ENCODE measurements around the gene SCAP. TPM values are rescaled to one million over a fixed set of nuclear protein-coding genes. Genes with fewer than 3 reads are reported as not detected.
A peak's percentile ranks its signal among the peaks of the same experiment; 100 is the strongest.
"Not testable (repeated sequence)": the region's sequence is repeated elsewhere in the genome, so short reads cannot be mapped to it uniquely, and the experiment has no call there.

Gene SCAP
- total and polyA plus RNA-seq, 7 donors = 18.9 to 47.5 (median 34.7) TPM

DNA sequence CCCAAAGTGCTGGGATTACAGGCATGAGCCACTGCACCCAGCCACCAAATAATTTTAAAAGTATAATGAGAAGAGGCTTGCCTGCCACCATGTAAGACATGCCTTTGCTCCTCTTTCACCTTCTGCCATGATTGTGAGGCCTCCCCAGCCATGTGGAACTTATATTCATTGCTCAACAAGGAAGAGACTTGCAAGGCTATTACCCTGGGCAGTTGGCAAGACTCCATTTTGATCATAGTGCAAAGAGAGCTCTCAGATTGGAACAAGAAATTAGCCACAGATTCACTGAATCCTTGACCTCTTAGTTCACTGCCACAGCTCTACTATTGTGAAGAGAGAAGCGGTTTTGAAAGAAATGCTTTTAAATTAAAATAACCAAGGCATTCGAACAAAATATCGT is 6.1 kb downstream of the SCAP start:
- no peaks in the 10 kb centered on the region for H3K9me3 ChIP-seq
- H3K27me3 ChIP-seq (ENCODE audit: insufficient read depth in 3 of 3, low read length in 2 of 3) = no peaks in the 10 kb centered on the region
- intact Hi-C loops (cut with DNase I) = no loop called here
- no peak for DNase-seq
- peaks cover 10% of the 10 kb centered on the region for H3K4me1 ChIP-seq
- ATAC-seq = peak in 1 of 4 donors; percentile 13
- TF ChIP-seq, protein P1, sequence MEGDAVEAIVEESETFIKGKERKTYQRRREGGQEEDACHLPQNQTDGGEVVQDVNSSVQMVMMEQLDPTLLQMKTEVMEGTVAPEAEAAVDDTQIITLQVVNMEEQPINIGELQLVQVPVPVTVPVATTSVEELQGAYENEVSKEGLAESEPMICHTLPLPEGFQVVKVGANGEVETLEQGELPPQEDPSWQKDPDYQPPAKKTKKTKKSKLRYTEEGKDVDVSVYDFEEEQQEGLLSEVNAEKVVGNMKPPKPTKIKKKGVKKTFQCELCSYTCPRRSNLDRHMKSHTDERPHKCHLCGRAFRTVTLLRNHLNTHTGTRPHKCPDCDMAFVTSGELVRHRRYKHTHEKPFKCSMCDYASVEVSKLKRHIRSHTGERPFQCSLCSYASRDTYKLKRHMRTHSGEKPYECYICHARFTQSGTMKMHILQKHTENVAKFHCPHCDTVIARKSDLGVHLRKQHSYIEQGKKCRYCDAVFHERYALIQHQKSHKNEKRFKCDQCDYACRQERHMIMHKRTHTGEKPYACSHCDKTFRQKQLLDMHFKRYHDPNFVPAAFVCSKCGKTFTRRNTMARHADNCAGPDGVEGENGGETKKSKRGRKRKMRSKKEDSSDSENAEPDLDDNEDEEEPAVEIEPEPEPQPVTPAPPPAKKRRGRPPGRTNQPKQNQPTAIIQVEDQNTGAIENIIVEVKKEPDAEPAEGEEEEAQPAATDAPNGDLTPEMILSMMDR (IDR thresholded peaks at IDR 0.05) = no peak
- no peaks in the 10 kb centered on the region for H3K36me3 ChIP-seq (ENCODE audit: insufficient read depth in 1 of 2, low read depth in 1 of 2)
- H3K27ac ChIP-seq = no peak overlapping the region
- WGBS, 3 donors = 79 to 90% (median 86%) methylated on average over 3 of the region's 3 CpGs
- no peak overlapping the region for H3K4me3 ChIP-seq

DNA sequence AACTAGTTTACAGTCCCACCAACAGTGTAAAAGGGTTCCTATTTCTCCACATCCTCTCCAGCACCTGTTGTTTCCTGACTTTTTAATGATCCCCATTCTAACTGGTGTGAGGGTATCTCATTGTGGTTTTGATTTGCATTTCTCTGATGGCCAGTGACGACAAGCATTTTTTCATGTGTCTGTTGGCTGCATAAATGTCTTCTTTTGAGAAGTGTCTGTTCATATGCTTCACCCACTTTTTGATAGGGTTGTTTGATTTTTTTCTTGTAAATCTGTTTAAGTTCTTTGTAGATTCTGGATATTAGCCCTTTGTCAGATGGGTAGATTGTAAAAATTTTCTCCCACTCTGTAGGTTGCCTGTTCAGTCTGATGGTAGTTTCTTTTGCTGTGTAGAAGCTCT is 7.4 kb downstream of the SCAP start:
- intact Hi-C loops (cut with DNase I); ATAC-seq; H3K27me3 ChIP-seq (ENCODE audit: insufficient read depth in 3 of 3, low read length in 2 of 3); DNase-seq; H3K4me1 ChIP-seq; H3K4me3 ChIP-seq; H3K9me3 ChIP-seq; H3K36me3 ChIP-seq (ENCODE audit: insufficient read depth in 1 of 2, low read depth in 1 of 2); H3K27ac ChIP-seq: not testable (repeated sequence)
- 90 to 97% (median 97%) methylated on average over 1 of the region's 1 CpG for WGBS, 3 donors

DNA sequence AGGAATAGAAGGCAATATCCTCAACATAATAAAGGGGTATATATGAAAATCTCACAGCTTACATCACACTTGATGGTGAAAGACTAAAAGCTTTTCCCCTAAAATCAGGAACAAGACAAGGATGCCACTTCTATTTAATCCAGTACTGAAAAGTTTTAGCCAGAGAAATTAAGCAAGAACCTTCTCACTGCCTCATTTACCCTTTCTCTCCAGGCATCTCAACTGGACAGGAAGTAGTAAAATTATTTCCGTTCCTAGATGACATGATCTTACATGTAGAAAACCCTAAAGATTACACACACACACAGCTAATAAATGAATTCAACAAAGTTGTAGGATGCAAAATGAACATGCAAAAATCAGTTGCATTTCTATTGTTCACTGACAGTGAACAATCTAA is 11.2 kb downstream of the SCAP start:
- intact Hi-C loops (cut with DNase I) = loop anchor here in 1 of 2 donors (5.0 kb wide), 1 partner anchor 448 kb away; no protein-coding TSS in a partner anchor
- no peak for DNase-seq

DNA sequence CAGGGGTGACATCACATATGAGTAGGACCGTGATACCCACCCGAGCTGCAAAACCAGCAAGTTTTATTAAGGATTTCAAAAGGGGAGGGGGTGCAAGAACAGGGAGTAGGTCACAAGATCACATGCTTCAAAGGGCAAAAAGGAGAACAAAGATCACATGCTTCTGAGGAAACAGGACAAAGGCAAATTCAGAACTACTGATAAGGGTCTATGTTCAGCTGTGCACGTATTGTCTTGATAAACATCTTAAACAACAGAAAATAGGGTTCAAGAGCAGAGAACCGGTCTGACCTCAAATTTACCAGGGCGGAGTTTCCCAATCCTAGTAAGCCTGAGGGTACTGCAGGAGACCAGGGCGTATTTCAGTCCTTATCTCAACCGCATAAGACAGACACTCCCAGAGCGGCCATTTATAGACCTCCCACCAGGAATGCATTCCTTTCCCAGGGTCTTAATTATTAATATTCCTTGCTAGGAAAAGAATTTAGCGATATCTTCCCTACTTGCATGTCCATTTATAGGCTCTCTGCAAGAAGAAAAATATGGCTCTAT is 16.1 kb downstream of the SCAP start:
- not testable (repeated sequence) for ATAC-seq; H3K27me3 ChIP-seq (ENCODE audit: insufficient read depth in 3 of 3, low read length in 2 of 3); H3K36me3 ChIP-seq (ENCODE audit: insufficient read depth in 1 of 2, low read depth in 1 of 2); H3K4me3 ChIP-seq; H3K27ac ChIP-seq; H3K9me3 ChIP-seq; DNase-seq
- intact Hi-C loops (cut with DNase I) = loop anchor here in 1 of 2 donors (5.0 kb wide), 1 partner anchor 453 kb away; no protein-coding TSS in a partner anchor
- 93 to 97% (median 93%) methylated on average over 9 of the region's 9 CpGs for WGBS, 3 donors
- H3K4me1 ChIP-seq = peaks cover 15% of the 10 kb centered on the region

More for the DNA sequence above, 11.2 kb downstream of the SCAP start:
- H3K27ac ChIP-seq = no peak overlapping the region
- H3K9me3 ChIP-seq = no peaks in the 10 kb centered on the region
- peaks cover 9% of the 10 kb centered on the region for H3K4me1 ChIP-seq
- TF ChIP-seq, protein P1 (IDR thresholded peaks at IDR 0.05) = no peak
- H3K36me3 ChIP-seq (ENCODE audit: insufficient read depth in 1 of 2, low read depth in 1 of 2) = no peaks in the 10 kb centered on the region
- ATAC-seq = no peak
- WGBS, 3 donors = 53 to 74% (median 61%) methylated on average over 1 of the region's 1 CpG
- no peak overlapping the region for H3K4me3 ChIP-seq
- H3K27me3 ChIP-seq (ENCODE audit: insufficient read depth in 3 of 3, low read length in 2 of 3) = no peaks in the 10 kb centered on the region

DNA sequence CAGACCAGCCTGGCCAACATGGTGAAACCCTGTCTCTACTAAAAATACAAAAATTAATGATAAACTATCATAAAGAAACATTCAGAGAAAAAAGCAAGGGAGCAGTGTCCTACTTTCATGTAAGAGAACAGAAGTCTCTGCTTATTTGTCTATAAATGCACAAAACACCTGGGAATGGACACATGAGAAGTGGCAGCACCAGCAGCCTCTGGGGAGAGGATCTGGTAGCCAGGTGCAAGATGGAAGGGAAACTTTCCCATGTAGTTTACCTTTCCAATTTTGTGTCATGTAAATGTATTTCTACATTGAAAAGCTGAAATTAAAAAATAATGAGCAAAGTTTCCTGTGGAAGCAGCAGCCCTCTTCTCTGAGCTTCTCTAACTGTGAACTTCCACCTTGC is 18.8 kb downstream of the SCAP start:
- H3K27ac ChIP-seq = no peak overlapping the region
- peaks cover 6% of the 10 kb centered on the region for H3K4me1 ChIP-seq
- ATAC-seq (no peak), DNase-seq (no peak)
- no peaks in the 10 kb centered on the region for H3K9me3 ChIP-seq
- no peak overlapping the region for H3K4me3 ChIP-seq
- intact Hi-C loops (cut with DNase I) = no loop called here
- no peaks in the 10 kb centered on the region for H3K27me3 ChIP-seq (ENCODE audit: insufficient read depth in 3 of 3, low read length in 2 of 3)
- TF ChIP-seq, protein P1 (IDR thresholded peaks at IDR 0.05) = no peak
- H3K36me3 ChIP-seq (ENCODE audit: insufficient read depth in 1 of 2, low read depth in 1 of 2) = no peaks in the 10 kb centered on the region
